GM23338 (cell line): Measurements from ENCODE around the gene ZNF831. TPM values are rescaled to one million over a fixed set of nuclear protein-coding genes. Genes with fewer than 3 reads are reported as not detected.

Source experiments
- EZH2phosphoT487 ChIP-seq: fragments of 200-600 bp; sonication (generic); IDR thresholded peaks from one replicate; pipeline ENCODE4 v1.8.1; 2018; ENCODE audit warnings: antibody characterized with exemption; ENCODE audit not compliant: unreplicated experiment
- NANOG ChIP-seq: IDR thresholded peaks from 2 replicates; pipeline ENCODE4 v1.6.1; 2016; ENCODE audit warnings: antibody characterized with exemption, borderline replicate concordance
- POLR2AphosphoS5 ChIP-seq: IDR thresholded peaks from 2 replicates; pipeline ENCODE4 v1.6.1; 2016; ENCODE audit warnings: antibody characterized with exemption, low read depth
- REST ChIP-seq: IDR thresholded peaks from one replicate; pipeline ENCODE4 v1.6.1; 2018; ENCODE audit warnings: antibody characterized with exemption; ENCODE audit not compliant: unreplicated experiment
- ZNF114 ChIP-seq: fragments of 250-450 bp; sonication (Bioruptor Pico); IDR thresholded peaks from 2 replicates; pipeline ENCODE4 v1.5.0; 2020; ENCODE audit warnings: mild to moderate bottlenecking, moderate library complexity
- ZNF462 ChIP-seq: fragments of 250-450 bp; sonication (Bioruptor Pico); IDR thresholded peaks from 2 replicates; pipeline ENCODE4 v1.5.0; 2020; ENCODE audit warnings: mild to moderate bottlenecking, moderate library complexity
- polyA plus RNA-seq: library from polyadenylated mRNA; unstranded; fragments of >200 nt; fragmentation: Nextera tagmentation; extraction: Ambion mirVana; gene quantifications from 2 replicates; pipeline ENCODE4 v1.2.1, GENCODE V29; 2016
- total RNA-seq: library from RNA; depleted of rRNA; stranded (reverse); fragments of >200 nt; shearing (Covaris generic); gene quantifications from 2 replicates; pipeline ENCODE4 v1.2.3, GENCODE V29; 2014

Gene ZNF831
- total and polyA plus RNA-seq, 2 experiments from 2014 or later: not detected

- no peak for TF ChIP-seq ZNF462 (CRISPR knock-in tag)
- no peak for TF ChIP-seq EZH2phosphoT487
- no peak for TF ChIP-seq ZNF114 (CRISPR knock-in tag)
- no peak for TF ChIP-seq REST
- no peak for TF ChIP-seq NANOG
- no peak for TF ChIP-seq POLR2AphosphoS5
These were observed 106.8 kb downstream of the ZNF831 start (continued) for GRCh38 chr20:59270380-59270779.
